Activated T-cell treated with anti-CD3 and anti-CD28 coated beads, Interleukin-2, amount 50 U/mL, for 72 hours (primary cell): Measurements from ENCODE around the gene FZD7. TPM values are rescaled to one million over a fixed set of nuclear protein-coding genes. Genes with fewer than 3 reads are reported as not detected.

Experiments used
- ATAC-seq, 2 donors: fragments of 150-1000 bp; cut with Tn5 transposase; replicated peaks in 1 of 2; 2 replicates each; pipeline ENCODE4 v1.10.0; 2021; ENCODE audit warnings: moderate library complexity in 2 of 2, mild to moderate bottlenecking in 1 of 2
- DNase-seq, 2 donors: peaks; one replicate each; pipeline ENCODE4 v3.0.0; 2021 to 2022; ENCODE audit warnings: mixed read lengths in 1 of 2
- H3K27ac Mint-ChIP-seq: one replicate; pipeline ENCODE4 v1.8.0; 2022; ENCODE audit warnings: mild to moderate bottlenecking, moderate library complexity, mixed read lengths
- H3K27me3 Mint-ChIP-seq: one replicate; pipeline ENCODE4 v1.8.0; 2022; ENCODE audit warnings: low read depth, mixed read lengths
- H3K36me3 Mint-ChIP-seq, 2 donors: one replicate each; pipeline ENCODE4 v1.8.0; 2022; ENCODE audit warnings: mixed read lengths in 2 of 2, mild to moderate bottlenecking in 1 of 2; ENCODE audit not compliant: insufficient read depth in 2 of 2
- H3K4me1 Mint-ChIP-seq: one replicate; pipeline ENCODE4 v1.8.0; 2022; ENCODE audit warnings: low read depth, mixed read lengths
- H3K4me3 Mint-ChIP-seq, 2 donors: one replicate each; pipeline ENCODE4 v1.8.0; 2022; ENCODE audit warnings: mild to moderate bottlenecking in 2 of 2, mixed read lengths in 2 of 2, moderate library complexity in 2 of 2
- H3K9me3 Mint-ChIP-seq, 2 donors: one replicate each; pipeline ENCODE4 v1.8.0; 2022; ENCODE audit warnings: mixed read lengths in 2 of 2
- total RNA-seq, 2 donors: library from RNA; stranded (reverse); gene quantifications; one replicate each; pipeline ENCODE4 v1.2.3, GENCODE V29; 2022

FZD7 gene
- 1 to 10 TPM; 1.1 to 1.4 TPM for total RNA-seq

DNA sequence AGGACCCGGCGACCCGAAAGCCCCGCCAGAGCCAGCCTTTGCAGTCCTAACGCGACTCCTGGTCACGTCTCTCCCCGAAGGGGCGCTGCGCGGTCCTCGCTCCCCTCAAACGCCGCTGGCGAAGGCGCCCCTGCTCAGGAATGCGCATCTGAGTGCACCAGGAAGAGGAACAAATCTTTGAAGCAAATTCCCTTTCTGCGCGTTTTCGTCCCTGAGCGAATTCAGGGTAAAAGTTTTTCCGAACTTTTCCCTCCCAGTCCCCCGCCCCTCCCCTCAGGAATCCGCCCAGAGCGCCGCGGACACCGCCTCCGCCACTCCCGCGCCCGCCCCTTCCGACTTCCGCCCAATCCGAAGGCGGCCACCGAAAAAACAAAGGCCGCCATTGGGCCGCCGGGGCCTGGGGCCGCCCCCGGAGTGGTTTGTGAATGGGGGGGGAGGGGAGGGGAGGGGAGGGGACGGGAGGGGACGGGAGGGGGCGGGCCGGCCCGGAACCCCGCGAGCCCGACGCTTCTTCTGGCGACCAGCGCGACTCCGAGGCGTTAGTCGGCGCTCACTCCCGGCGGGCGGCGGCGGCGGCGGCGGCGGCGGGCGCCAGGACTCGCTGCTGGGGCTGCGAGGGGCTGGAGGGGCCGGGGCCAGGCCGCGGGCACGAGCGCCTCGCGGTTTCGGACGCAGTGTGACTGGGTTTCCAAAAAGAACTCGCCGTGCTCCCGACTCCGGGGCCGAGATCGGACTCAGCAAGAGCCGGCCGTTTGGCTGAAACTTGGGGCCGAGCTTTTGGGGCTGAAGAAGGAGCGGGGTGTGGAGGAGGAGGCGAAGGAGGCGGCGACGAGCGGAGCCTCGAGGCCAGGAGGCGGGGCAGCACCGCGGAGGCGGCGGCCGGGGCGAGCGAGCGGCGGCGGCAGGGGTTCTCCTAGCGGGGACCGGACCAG lies at the start of gene FZD7:
Gene FZD7 (plus strand): TSS at position 539 of the 932 bp plus-strand sequence. CDS start 793 bp downstream, outside the sequence.
- no peaks in the 10 kb centered on the region for H3K36me3 Mint-ChIP-seq
- DNase-seq (peak; percentile 90 to 92), ATAC-seq (peak; percentile 79)
- H3K9me3 Mint-ChIP-seq: no peaks in the 10 kb centered on the region
- peaks cover 11% of the 10 kb centered on the region for H3K4me1 Mint-ChIP-seq
- no peak within 1 kb of the TSS for H3K27ac Mint-ChIP-seq
- peak within 1 kb of the TSS; percentile 88 to 97 for H3K4me3 Mint-ChIP-seq
- peaks cover 19% of the 10 kb centered on the region for H3K27me3 Mint-ChIP-seq

DNA sequence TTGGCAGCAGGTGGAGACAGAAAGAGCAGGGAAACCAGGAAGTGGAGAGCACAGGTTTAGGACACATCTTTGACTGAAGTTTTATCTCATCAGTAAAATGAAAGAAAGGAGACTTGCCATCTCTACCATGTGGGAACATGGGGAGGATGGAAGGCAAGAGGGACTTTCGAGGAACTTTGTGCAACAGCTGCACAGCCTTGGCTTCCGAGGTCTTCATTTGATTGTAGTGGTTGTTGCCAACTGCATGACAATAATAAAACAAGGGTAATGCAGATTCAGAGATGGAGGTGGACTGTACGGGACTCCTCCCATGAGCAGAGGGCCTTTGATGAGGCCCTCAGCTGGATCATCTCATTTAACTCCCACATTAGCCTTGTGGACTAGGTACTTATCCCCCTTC lies 49.3 kb upstream of the FZD7 start:
- no peaks in the 10 kb centered on the region for H3K4me1 Mint-ChIP-seq
- no peaks in the 10 kb centered on the region for H3K36me3 Mint-ChIP-seq
- H3K27me3 Mint-ChIP-seq: no peaks in the 10 kb centered on the region
- no peak for DNase-seq
- H3K4me3 Mint-ChIP-seq: no peak overlapping the region
- H3K9me3 Mint-ChIP-seq: no peaks in the 10 kb centered on the region
- ATAC-seq: no peak
- H3K27ac Mint-ChIP-seq: no peak overlapping the region

DNA sequence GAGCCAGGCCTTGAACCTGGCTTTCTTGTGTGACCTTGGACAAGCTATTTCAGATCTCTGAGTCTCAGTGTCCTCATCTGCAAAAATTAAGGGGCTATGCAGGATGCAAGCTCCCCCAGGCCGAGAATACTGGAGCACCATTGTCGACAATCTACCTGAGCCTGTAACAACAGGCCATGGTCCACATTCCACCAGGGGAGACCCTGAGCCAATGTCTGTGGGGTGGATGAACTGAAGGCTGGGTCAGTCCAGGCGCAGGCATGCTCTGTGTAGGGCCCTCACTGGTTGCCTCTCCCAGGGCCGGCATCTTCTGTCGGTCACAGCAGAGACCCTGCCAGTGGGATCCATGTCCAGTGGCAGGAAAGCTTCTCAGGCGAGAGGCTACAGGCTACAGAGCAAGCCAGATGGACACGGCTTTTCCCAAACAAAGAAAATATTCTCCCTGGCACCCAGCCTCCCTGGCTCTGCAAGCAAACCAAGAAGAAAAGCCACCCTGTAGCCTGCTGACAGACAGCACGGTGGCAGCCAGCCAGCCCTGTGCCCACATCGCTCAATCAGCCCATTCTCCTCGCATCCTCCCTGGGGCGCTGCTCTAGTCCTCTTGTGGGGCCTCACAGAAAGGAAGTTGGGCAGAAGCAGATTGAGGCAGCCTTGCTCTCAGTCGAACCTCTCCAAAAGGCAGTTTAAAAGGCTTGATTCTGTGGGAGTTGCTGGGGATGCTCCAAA lies 48.7 kb upstream of the FZD7 start:
- ATAC-seq (no peak), DNase-seq (peak in 1 of 2 donors; percentile 7)
- Mint-ChIP-seq H3K4me3 (no peak overlapping the region), H3K9me3 (no peaks in the 10 kb centered on the region), H3K27me3 (no peaks in the 10 kb centered on the region), H3K36me3 (no peaks in the 10 kb centered on the region), H3K4me1 (no peaks in the 10 kb centered on the region), H3K27ac (no peak overlapping the region)

DNA sequence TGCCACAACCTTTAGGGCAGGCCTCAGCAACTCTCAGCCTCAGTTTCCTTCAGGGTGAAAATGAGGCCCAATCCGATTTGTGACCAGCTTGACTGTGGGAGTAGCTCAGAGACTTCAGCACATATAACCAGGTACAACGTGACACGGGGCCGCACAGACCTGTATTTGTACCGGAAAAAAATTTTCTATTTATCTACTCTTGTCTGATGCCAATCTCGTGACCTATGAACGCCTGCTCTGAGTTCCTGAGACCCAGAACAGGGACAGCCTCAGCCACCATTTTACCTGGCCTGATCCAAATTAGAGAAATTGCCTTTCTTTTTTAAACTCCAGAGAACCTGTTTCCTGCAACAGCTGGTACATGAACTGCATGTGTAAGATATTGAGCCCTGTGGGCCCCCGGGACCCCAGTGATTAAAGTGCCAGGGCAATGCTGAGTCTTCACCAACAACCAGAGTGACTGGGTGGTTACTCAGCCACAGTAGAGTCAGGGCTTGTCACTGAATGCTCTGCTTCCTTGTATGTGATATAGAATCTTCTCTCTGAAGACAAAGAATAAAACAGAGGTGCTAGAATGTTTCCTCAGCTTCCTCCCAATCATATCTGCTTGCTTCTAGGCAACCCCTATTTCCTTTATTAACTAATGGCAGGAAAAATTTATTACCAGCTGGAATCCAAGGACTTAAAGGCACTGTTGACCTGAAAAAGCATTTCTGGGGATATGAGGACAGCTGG lies 47.8 kb upstream of the FZD7 start:
- Mint-ChIP-seq H3K4me1 (no peaks in the 10 kb centered on the region), H3K27me3 (no peaks in the 10 kb centered on the region), H3K27ac (no peak overlapping the region), H3K36me3 (no peaks in the 10 kb centered on the region), H3K4me3 (no peak overlapping the region), H3K9me3 (no peaks in the 10 kb centered on the region)
- ATAC-seq (no peak), DNase-seq (no peak)

DNA sequence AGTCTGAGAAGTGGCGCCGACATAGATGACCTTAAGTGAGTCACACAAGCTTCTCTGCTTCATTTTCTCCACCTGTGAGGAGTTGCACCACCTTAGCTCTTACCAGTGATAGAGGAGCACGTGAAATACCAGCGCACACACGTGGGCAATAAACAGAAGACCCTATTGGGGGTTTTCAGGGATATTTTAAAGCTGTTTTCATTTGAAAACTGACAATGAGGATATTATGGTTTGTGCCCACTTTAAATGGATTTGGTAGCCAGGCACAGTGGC lies 47.3 kb upstream of the FZD7 start:
- Mint-ChIP-seq H3K27ac (no peak overlapping the region), H3K36me3 (no peaks in the 10 kb centered on the region), H3K27me3 (no peaks in the 10 kb centered on the region), H3K4me1 (no peaks in the 10 kb centered on the region), H3K9me3 (no peaks in the 10 kb centered on the region), H3K4me3 (no peak overlapping the region)
- ATAC-seq (no peak), DNase-seq (no peak)

DNA sequence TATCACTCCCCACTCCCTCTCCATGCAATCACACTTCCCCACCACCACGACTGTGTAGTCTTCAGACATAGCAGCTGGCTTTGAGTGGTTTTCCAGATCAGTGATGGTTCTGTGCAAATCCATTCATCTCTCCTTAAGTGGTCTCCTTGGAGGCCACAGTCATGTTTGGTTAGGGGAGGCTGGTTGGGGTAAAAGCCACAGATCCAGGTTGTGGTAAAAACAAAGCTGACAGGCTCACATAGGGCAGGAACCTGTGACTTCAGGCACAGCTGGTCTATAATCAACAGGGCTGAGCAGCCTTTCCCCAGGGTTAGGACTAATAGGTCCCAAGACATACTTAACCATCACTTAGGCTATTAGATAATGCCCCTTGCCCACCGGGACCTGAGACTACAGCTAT lies 46.2 kb upstream of the FZD7 start:
- Mint-ChIP-seq H3K27me3 (no peaks in the 10 kb centered on the region), H3K36me3 (no peaks in the 10 kb centered on the region), H3K27ac (no peak overlapping the region), H3K4me3 (no peak overlapping the region), H3K9me3 (no peaks in the 10 kb centered on the region), H3K4me1 (no peaks in the 10 kb centered on the region)
- ATAC-seq: no peak
- no peak for DNase-seq

DNA sequence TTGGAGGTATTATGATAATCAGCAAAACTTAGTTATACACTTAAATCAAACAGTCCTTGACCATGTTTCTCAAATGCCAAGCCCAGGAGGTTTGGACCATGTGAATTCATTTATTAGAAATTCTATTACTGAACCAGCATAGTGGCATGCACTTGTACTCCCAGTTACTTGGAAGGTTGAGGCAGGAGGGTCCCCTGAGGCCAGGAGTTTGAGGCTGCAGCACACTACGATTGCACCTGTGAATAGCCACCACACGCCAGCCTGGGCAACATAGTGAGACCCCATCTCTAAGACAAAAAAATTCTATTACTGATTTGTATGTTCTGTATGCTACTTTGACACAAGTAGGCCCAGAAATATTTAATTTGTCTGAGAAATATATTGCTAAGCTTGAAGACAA lies 43.6 kb upstream of the FZD7 start:
- no peaks in the 10 kb centered on the region for H3K4me1 Mint-ChIP-seq

DNA sequence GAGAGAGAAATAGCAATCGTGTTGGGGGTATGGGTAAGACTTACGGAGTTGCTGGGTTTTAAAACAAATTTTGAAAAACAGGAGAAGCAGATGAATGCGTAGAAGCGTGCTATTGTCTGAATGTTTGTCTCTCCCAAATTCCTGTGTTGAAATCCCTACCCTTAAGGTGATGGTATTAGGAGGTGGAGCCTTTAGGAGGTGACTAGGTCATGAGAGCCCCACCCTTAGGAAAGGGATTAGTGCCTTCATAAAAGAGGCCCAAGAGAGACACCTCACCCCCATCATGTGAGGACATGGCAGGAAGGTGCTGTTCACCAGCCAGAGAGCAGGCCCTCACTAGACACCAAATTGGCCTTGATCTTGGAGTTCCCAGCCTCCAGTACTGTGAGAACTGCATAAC lies 40.7 kb upstream of the FZD7 start:
- no peak overlapping the region for H3K4me3 Mint-ChIP-seq
- H3K4me1 Mint-ChIP-seq: no peaks in the 10 kb centered on the region
- no peaks in the 10 kb centered on the region for H3K36me3 Mint-ChIP-seq
- no peak for ATAC-seq
- no peaks in the 10 kb centered on the region for H3K9me3 Mint-ChIP-seq
- H3K27me3 Mint-ChIP-seq: no peaks in the 10 kb centered on the region
- no peak overlapping the region for H3K27ac Mint-ChIP-seq
- DNase-seq: no peak

More for the DNA sequence above, 43.6 kb upstream of the FZD7 start:
- Mint-ChIP-seq H3K27ac (no peak overlapping the region), H3K9me3 (no peaks in the 10 kb centered on the region), H3K4me3 (no peak overlapping the region), H3K27me3 (no peaks in the 10 kb centered on the region), H3K36me3 (no peaks in the 10 kb centered on the region)
- ATAC-seq (no peak), DNase-seq (no peak)

DNA sequence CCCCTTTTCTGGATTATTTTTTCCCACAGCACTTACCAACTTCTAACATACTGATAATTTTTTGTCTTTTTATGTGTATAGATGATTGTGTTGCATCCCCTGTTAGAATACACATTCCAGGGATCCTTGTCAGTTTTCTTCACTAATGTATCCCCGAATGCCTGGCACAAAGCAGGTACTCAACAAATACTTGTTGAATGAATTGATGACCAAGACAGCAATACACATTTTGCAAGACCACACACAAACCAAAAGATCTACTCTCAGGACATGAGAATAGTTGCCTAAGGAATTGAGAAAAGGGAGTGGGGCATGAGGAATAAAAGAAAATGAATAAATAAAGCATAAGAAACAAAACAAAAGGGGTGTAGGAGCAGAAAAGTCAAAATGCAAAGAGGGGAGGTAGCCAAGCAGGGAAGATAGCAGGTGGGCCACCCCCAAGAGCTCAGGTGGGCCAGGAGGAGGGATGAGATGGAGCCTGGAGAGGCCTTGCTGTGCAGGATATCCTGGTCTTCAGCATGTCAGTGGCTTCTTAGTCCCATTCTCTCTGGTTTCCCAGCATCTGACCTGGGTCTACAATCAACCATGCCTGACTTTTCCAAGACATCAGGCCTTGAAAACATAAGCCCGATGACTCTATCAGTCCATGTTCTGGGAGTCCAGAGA lies 38.5 kb upstream of the FZD7 start:
- ATAC-seq (no peak), DNase-seq (no peak)
- Mint-ChIP-seq H3K4me3 (no peak overlapping the region), H3K9me3 (no peaks in the 10 kb centered on the region), H3K27me3 (no peaks in the 10 kb centered on the region), H3K36me3 (no peaks in the 10 kb centered on the region), H3K27ac (no peak overlapping the region), H3K4me1 (no peaks in the 10 kb centered on the region)

DNA sequence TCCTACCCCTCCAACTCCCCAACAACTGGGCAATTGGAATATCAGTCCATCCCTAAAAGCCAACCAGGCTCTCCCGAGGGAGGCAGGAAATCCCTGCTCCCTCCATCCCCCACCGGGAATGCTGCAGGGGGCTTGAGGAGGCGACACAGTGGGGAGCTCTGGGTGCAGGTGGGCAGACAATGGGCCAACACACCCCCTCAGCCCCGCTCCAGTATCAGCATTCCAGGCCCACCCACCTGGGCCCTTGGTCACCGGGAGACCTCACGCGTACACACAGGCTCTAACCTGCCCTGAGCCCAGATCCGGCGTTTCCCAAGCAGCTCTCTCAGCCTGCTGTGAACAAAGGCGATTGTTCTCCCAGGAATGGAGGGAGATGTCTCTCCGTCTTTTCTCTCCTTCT lies 37.6 kb upstream of the FZD7 start:
- no peaks in the 10 kb centered on the region for H3K9me3 Mint-ChIP-seq
- ATAC-seq: no peak
- H3K27me3 Mint-ChIP-seq: no peaks in the 10 kb centered on the region
- DNase-seq: no peak
- H3K36me3 Mint-ChIP-seq: no peaks in the 10 kb centered on the region
- no peaks in the 10 kb centered on the region for H3K4me1 Mint-ChIP-seq
- no peak overlapping the region for H3K27ac Mint-ChIP-seq
- H3K4me3 Mint-ChIP-seq: no peak overlapping the region

DNA sequence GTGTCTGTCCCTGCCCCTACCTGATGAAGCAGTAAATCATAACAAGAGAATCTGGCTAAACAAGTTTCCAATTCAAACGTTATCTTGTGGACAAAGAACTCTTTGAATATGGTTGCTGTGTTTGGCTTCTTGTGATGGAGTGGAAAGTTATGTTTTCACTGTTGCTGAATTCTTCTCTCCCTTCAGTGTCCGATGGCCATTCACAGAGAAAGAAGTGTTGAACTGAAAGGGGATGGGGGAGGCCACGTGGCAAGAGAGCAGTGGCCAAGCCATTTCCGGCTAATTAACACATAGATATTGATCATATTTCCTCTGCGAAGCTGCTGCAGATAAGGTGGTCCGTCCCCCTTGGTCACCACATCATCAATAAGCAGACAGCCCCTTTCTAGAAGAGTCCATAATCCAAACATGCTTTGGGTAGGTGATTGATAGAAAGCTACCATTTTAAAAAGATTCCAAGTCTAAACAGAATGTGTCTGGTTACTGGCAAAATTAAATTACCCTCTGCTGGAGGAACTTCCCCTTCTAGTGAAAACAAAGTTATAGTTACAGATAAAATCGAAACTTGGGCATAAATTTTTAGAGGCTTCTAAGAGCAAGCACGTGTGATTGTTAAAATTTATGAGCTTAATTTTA lies 36.9 kb upstream of the FZD7 start:
- DNase-seq (no peak), ATAC-seq (no peak)
- Mint-ChIP-seq H3K4me1 (peaks cover under 1% of the 10 kb centered on the region), H3K27me3 (no peaks in the 10 kb centered on the region), H3K9me3 (no peaks in the 10 kb centered on the region), H3K36me3 (no peaks in the 10 kb centered on the region), H3K27ac (no peak overlapping the region), H3K4me3 (no peak overlapping the region)

DNA sequence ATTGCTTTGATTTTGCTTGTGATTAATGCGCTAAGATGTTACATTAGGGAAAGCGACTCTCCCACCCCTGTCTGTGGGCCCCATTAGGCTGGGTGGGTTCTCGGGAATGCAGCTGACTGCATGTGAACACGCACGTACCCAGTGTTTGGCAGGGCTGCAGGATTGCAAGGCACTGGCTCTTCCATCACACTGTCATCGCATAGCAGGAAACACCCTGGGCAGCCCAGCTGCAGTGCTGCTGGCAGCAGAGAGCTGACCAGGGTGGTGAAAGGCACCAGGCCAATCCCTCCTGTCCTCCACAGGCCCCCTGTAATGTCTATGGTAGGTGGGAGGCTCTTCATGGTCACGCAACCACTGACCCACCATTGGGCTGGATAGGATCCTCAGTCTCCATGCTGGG lies 34.4 kb upstream of the FZD7 start:
- ATAC-seq: no peak
- no peaks in the 10 kb centered on the region for H3K27me3 Mint-ChIP-seq
- no peak overlapping the region for H3K27ac Mint-ChIP-seq
- no peaks in the 10 kb centered on the region for H3K9me3 Mint-ChIP-seq
- H3K4me3 Mint-ChIP-seq: no peak overlapping the region
- H3K36me3 Mint-ChIP-seq: no peaks in the 10 kb centered on the region
- no peak for DNase-seq
- H3K4me1 Mint-ChIP-seq: peaks cover 16% of the 10 kb centered on the region
